Muscle of leg (tissue), 16 donors: Measurements from ENCODE around the gene SLC6A14. TPM values are rescaled to one million over a fixed set of nuclear protein-coding genes. Genes with fewer than 3 reads are reported as not detected.

Experiments
- DNase-seq: peaks from one replicate; pipeline ENCODE4 v3.0.0; 2013
- H3K27ac ChIP-seq: one replicate; pipeline ENCODE4 v1.5.1; 2013; ENCODE audit warnings: mild to moderate bottlenecking, low read length, control low read depth
- H3K27me3 ChIP-seq: one replicate; pipeline ENCODE4 v1.6.1; 2013; ENCODE audit warnings: low read length; ENCODE audit not compliant: control insufficient read depth, insufficient read depth
- H3K36me3 ChIP-seq: one replicate; pipeline ENCODE4 v1.6.1; 2013; ENCODE audit warnings: low read length; ENCODE audit not compliant: control insufficient read depth, insufficient read depth
- H3K4me1 ChIP-seq: one replicate; pipeline ENCODE4 v1.6.1; 2013; ENCODE audit warnings: low read length; ENCODE audit not compliant: control insufficient read depth, insufficient read depth
- H3K4me3 ChIP-seq: one replicate; pipeline ENCODE4 v1.5.1; 2013; ENCODE audit warnings: low read length, control low read depth
- H3K9me3 ChIP-seq: replicated peaks from 2 replicates; pipeline ENCODE4 v1.6.1; 2013; ENCODE audit warnings: low read depth, low read length; ENCODE audit not compliant: control insufficient read depth
- WGBS: methylation state at CpG from one replicate; pipeline ENCODE4 v1.1.5; 2013; ENCODE audit warnings: missing lambda C conversion rate; ENCODE audit not compliant: insufficient coverage; 5-methylcytosine and 5-hydroxymethylcytosine counted together
- long read RNA-seq, 11 donors: transcript quantifications; one replicate each; lab custom pipeline, GENCODE V29; 2026
- polyA plus RNA-seq, 8 donors: library from polyadenylated mRNA; unstranded; fragments of 120-200 nt; gene quantifications; one replicate each; pipeline versions ENCODE4 v1.2.1 to v1.2.3, GENCODE V29; 2013; ENCODE audit warnings: inconsistent platforms in 1 of 8, low replicate concordance in 1 of 8; ENCODE audit not compliant: insufficient read length in 8 of 8, insufficient read depth in 1 of 8
- total RNA-seq: library from RNA; stranded (reverse); fragments of 120-200 nt; gene quantifications from one replicate; pipeline ENCODE4 v1.2.4, GENCODE V29; 2013

SLC6A14 gene, protein sequence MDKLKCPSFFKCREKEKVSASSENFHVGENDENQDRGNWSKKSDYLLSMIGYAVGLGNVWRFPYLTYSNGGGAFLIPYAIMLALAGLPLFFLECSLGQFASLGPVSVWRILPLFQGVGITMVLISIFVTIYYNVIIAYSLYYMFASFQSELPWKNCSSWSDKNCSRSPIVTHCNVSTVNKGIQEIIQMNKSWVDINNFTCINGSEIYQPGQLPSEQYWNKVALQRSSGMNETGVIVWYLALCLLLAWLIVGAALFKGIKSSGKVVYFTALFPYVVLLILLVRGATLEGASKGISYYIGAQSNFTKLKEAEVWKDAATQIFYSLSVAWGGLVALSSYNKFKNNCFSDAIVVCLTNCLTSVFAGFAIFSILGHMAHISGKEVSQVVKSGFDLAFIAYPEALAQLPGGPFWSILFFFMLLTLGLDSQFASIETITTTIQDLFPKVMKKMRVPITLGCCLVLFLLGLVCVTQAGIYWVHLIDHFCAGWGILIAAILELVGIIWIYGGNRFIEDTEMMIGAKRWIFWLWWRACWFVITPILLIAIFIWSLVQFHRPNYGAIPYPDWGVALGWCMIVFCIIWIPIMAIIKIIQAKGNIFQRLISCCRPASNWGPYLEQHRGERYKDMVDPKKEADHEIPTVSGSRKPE
- total RNA-seq, result not detected
- polyA plus RNA-seq, result under 1 TPM in 2 of 8 donors, not detected in 6; 0.04 to 0.10 TPM
- long read RNA-seq, donor 1, result 0 reads
- long read RNA-seq, donor 2, result 0 reads
- long read RNA-seq, donor 3, result 0 reads
- long read RNA-seq, donor 4, result 0 reads
- long read RNA-seq, donor 5, result 0 reads
- long read RNA-seq, donor 6, result 0 reads
- long read RNA-seq, donor 7, result 0 reads
- long read RNA-seq, donor 8, result 0 reads
- long read RNA-seq, donor 9, result 0 reads
- long read RNA-seq, donor 10, result 0 reads
- long read RNA-seq, donor 11, result 0 reads

DNA sequence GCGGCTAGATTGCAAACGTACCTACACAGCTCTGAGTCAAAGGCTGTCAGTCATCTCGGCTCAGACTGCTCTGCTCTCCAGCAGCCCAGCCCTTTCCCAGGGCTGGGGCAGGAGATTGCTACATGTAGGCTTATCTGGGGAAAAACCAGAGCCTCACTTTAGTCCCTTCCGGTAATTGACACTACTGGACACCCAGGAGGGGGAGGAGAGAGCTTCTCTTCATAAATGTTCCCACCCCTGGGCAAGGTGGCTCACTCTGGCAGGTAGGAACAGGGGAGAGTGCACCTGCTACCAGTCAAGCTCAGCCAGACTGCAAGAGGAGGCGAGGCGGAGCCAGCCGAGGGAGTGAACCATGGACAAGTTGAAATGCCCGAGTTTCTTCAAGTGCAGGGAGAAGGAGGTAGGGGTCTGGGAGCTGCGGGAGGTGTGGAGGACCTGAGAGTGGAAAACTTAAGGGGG is at the start of gene SLC6A14:
Gene SLC6A14 (plus strand): TSS at position 249 of the 459 bp plus-strand sequence. CDS start 104 bp downstream, at position 353.
- Histone ChIP-seq H3K27ac (no peak within 1 kb of the TSS), H3K4me3 (no peak within 1 kb of the TSS), H3K4me1 (no peaks in the 10 kb centered on the region), H3K36me3 (no peaks in the 10 kb centered on the region), H3K9me3 (no peaks in the 10 kb centered on the region), H3K27me3 (peaks cover 11% of the 10 kb centered on the region)
- DNase-seq, result no peak
- 60% methylated on average over 5 of the region's 9 CpGs for WGBS

DNA sequence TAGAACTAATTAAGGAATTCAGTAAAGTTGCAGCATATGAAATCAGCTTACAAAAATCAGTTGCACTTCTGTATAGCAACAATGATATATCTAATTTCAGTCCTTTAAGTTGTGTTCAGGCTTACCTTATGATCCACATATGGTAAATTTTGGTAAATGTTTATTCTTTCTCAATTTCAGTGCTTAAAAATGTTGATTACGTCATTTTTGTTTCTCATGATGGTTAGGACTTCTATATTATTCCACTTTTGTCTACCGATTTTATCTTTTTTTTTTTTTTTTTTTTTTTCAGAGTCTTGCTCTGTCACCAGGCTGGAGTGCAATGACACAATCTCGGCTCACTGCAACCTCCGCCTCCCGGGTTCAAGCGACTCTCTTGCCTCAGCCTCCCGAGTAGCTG is 40.7 kb upstream of the SLC6A14 start:
- no peaks in the 10 kb centered on the region for H3K36me3 ChIP-seq
- WGBS, result no CpG with 5 or more reads among the region's 7 CpGs
- no peak for DNase-seq
- H3K27ac ChIP-seq, result no peak overlapping the region
- H3K9me3 ChIP-seq, result no peaks in the 10 kb centered on the region
- H3K27me3 ChIP-seq, result no peaks in the 10 kb centered on the region
- H3K4me1 ChIP-seq, result no peaks in the 10 kb centered on the region
- no peak overlapping the region for H3K4me3 ChIP-seq

DNA sequence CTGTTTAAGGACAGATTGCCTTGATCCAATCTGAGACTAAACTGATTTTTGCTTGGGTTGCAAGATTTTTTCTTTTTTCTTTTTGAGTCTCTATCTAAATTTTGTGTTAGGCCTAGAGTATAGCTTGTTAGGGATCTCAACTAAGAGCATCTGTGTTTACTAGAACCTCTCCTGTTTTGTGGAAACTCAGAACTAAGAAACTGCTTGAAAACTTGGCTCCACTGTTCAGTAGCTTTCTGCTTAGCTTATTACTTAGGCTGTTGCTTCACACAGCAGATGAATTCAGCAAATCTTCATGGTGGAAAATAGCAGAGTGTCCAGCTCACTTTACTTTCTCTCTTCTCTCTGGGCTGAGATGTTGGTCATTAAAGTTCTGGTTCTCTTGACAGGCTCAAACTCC is 36.7 kb upstream of the SLC6A14 start:
- no peaks in the 10 kb centered on the region for H3K27me3 ChIP-seq
- H3K4me3 ChIP-seq, result no peak overlapping the region
- no peak overlapping the region for H3K27ac ChIP-seq
- DNase-seq, result no peak
- H3K9me3 ChIP-seq, result no peaks in the 10 kb centered on the region
- no peaks in the 10 kb centered on the region for H3K4me1 ChIP-seq
- no peaks in the 10 kb centered on the region for H3K36me3 ChIP-seq

DNA sequence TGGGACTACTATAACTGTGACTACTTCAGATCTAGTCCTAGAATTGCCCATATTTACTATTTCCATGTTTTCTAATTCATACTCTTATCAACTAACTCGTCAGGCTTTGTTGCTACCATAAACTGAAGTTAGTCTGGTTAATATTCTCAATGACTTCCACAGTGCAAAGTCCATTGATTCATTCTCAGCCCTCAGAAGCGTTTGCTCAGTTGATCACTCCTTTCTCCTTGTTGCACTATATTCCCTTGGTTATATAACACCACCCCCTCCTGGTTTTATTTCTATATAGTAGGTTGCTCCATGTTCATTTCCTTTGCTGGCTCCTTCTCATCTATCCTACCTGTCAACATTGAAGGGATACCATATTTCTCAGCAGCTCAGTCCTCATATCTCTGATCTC is 27.2 kb upstream of the SLC6A14 start:
- no peaks in the 10 kb centered on the region for H3K36me3 ChIP-seq
- H3K4me3 ChIP-seq, result no peak overlapping the region
- H3K27ac ChIP-seq, result no peak overlapping the region
- DNase-seq, result no peak
- WGBS, result 17% methylated on average over 1 of the region's 2 CpGs
- H3K4me1 ChIP-seq, result no peaks in the 10 kb centered on the region
- no peaks in the 10 kb centered on the region for H3K9me3 ChIP-seq
- H3K27me3 ChIP-seq, result no peaks in the 10 kb centered on the region

DNA sequence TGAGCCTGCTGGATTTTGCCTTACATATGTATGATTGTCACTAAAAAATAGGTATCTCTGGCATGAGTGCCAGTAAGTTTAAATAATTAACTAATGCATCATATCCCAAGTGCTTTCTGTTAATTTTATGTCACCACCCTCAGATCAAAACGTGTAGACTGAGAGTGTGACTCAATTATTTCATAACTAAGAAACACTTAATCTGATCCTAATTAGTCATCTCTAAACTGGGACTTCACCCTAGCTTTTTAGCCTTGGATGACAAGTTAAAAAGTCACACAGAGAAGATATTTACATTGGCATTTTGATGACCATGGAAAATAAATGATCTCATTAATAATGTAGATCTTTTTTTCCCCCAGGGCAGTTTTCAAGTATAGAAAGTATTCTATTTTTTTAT is 23.1 kb upstream of the SLC6A14 start:
- Histone ChIP-seq H3K4me3 (no peak overlapping the region), H3K9me3 (no peaks in the 10 kb centered on the region), H3K36me3 (no peaks in the 10 kb centered on the region), H3K4me1 (no peaks in the 10 kb centered on the region), H3K27ac (no peak overlapping the region), H3K27me3 (no peaks in the 10 kb centered on the region)
- WGBS, result no CpG with 5 or more reads among the region's 1 CpG
- DNase-seq, result no peak

DNA sequence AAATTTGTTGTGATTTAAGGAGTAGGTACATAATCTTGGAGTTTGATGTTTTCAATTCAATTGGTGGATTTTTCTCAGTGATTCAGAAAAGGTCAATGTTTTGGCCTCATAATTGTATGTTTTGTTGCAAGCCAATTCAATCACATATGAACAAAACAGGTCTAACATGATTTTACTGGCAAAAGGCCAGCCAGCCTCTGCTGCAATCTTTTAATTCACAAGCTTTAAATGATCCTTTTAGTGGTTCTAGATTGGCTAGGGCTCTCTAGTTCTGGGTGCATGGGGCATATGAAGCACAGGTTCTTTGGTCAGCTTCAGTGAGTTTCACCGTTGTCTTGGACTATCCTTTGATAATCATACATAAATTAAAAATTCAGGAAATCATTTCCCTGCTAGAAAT is 19.2 kb upstream of the SLC6A14 start:
- no peaks in the 10 kb centered on the region for H3K27me3 ChIP-seq
- WGBS, result no CpG with 5 or more reads among the region's 1 CpG
- DNase-seq, result no peak
- H3K36me3 ChIP-seq, result no peaks in the 10 kb centered on the region
- no peak overlapping the region for H3K27ac ChIP-seq
- no peaks in the 10 kb centered on the region for H3K4me1 ChIP-seq
- H3K4me3 ChIP-seq, result no peak overlapping the region
- no peaks in the 10 kb centered on the region for H3K9me3 ChIP-seq

DNA sequence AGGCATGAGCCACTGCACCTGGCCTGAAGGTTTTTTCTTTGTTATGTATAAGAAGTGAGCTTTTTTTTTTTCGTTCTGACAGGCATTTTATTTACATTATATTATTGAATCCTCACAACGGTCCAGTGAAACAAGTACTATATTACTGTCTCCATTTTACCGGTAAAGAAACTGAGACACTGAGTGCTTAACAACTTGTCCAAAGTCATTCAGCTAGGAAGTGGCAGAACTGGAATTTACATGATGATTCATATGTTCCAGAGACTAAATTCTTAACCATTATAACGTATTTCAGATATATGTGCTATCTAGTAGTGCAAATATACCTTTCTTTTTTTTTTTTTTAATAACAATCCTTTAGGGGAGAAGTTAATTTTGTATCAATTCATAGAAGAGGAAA is 18.4 kb upstream of the SLC6A14 start:
- H3K4me1 ChIP-seq, result no peaks in the 10 kb centered on the region
- no peak overlapping the region for H3K27ac ChIP-seq
- no peaks in the 10 kb centered on the region for H3K27me3 ChIP-seq
- no peaks in the 10 kb centered on the region for H3K36me3 ChIP-seq
- H3K9me3 ChIP-seq, result no peaks in the 10 kb centered on the region
- WGBS, result no CpG with 5 or more reads among the region's 4 CpGs
- H3K4me3 ChIP-seq, result no peak overlapping the region
- no peak for DNase-seq

DNA sequence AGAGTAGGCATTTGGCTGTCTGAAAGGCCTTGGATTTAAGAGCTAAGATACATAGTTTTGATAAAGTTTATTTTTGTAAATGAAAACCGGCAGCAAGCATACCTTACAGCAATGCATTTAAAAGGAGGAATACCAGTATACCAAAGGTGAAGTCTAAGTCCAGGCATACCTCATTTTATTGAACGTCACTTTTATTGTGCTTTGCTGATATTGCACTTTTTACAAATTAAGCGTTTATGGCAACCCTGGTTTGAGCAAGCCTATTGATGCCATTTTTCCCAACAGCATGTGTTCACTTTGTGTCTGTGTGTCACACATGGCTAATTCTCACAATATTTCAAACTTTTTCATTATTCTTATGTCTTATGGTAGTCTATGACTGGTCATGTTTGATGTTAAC is 8.4 kb upstream of the SLC6A14 start:
- Histone ChIP-seq H3K4me1 (no peaks in the 10 kb centered on the region), H3K4me3 (no peak overlapping the region), H3K27me3 (no peaks in the 10 kb centered on the region), H3K27ac (no peak overlapping the region), H3K36me3 (no peaks in the 10 kb centered on the region), H3K9me3 (no peaks in the 10 kb centered on the region)
- no CpG with 5 or more reads among the region's 3 CpGs for WGBS
- DNase-seq, result no peak

DNA sequence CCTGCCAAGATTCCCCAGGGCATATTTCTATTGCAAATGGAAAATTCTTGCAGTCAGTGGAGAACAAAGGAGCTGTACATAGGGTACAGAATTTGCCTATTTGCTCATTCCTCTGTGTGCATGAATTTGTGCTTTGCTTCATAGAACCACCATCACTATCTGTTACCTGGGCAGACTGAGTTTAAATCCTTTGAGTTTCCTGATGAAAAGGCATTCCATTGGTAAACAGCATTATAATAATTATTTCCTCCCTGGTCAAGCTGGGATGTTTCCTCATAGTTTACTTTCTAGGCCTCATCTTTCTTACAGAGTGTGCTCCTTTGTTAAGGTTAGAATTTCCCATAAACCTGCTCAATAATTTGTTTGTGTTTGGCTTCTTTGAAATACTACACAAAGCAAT is 809 bp upstream of the SLC6A14 start:
- no peak overlapping the region for H3K27ac ChIP-seq
- peaks cover 11% of the 10 kb centered on the region for H3K27me3 ChIP-seq
- no peak overlapping the region for H3K4me3 ChIP-seq
- no peaks in the 10 kb centered on the region for H3K36me3 ChIP-seq
- no peaks in the 10 kb centered on the region for H3K4me1 ChIP-seq
- H3K9me3 ChIP-seq, result no peaks in the 10 kb centered on the region
- DNase-seq, result no peak

DNA sequence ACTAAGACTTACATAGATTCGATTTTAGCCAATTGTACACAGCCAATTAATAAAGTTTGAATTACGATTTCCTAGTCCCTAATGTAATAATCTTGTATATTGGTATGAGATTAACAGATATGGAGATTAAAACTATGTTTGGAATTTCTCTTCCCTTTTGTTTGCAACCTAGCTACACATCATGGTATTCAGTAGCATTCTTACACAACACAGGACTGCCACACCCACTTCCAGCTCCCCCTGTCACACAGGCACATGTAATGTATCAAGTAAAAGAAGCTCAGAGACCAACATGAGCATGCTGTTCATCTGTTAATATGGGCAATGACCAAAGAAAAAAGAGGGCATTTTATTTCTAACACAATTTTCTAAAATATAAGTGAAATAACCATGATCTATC is 12.8 kb downstream of the SLC6A14 start:
- no peaks in the 10 kb centered on the region for H3K36me3 ChIP-seq
- H3K27me3 ChIP-seq, result no peaks in the 10 kb centered on the region
- DNase-seq, result no peak
- no peak overlapping the region for H3K27ac ChIP-seq
- H3K4me1 ChIP-seq, result no peaks in the 10 kb centered on the region
- no peaks in the 10 kb centered on the region for H3K9me3 ChIP-seq
- no CpG with 5 or more reads among the region's 2 CpGs for WGBS
- no peak overlapping the region for H3K4me3 ChIP-seq
